GM21619 (cell line): ENCODE data around the gene CAPN12.

Source experiments
- ATAC-seq: cut with Tn5 transposase; IDR thresholded peaks from one replicate; pipeline ENCODE4 v1.9.1; 2021; ENCODE audit not compliant: unreplicated experiment

Gene CAPN12

DNA sequence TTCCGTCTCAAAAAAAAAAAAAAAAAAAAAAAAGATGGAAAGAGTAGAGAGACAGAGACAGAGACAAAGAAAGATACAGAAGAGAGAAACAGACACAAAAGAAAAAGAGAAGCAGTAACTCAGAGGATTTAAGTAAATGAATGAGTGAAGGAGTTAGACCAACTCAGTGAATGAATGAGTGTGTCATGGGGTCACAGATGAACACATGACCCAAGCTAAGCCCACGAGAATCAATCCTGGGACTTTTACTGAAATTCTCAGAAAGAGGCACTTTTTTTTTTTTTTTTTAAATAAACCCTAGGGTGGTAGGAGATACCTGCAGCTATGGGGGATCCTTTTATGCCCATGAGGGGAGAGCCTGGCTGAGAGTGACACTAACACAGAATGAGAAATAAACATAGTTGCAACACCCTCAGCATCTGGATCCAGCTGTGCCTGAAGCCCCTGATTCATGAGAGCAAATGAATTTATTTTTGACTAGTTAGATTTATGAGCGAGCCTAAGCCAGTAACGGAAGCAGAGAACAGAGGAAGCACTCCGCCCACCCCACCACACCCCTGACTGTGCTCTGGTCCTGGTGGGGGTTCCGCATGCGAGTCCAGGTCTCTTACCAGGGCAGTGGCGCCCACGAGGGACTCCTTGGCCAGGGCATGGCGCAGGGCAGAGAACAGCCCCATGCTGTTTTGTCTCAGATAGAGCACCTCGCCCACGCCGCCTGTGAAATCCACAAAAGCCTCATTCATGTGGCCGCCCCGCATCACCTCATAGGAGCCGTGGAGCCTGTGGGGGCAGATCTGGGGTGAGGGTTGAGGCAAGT, 4.6 kb downstream of the CAPN12 start:
- ATAC-seq, result no peak

- no peak for ATAC-seq
Observed at GRCh38 chr19:38737921-38738737, 6.1 kb downstream of the CAPN12 start.

GRCh38 chr19:38737281-38737865, 6.9 kb downstream of the CAPN12 start:
- ATAC-seq, result no peak

GRCh38 chr19:38736413-38737280, 7.6 kb downstream of the CAPN12 start:
- no peak for ATAC-seq

- no peak for ATAC-seq
Observed at GRCh38 chr19:38736036-38736412, 8.2 kb downstream of the CAPN12 start.

DNA sequence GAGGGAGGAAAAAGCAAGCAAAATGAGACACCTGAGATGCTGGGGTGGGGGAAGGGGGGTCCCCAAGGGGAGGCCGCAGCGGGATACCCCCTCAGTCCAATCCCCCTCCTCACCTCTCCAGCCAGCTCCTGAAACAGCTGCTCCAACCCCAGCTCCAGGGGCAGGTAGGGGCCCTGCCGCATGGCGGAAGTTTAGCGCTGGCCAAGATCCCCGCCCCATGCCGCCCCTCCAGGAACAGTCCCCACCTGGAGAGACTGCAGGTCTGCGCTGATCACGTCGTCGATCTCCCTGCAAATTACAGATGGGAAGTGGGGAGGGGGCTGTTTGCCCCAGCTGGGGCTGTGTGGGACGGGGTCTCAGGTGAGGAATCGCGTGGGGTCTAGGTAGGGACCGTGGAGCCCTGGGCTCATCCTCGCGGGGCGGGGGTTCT, 9.0 kb downstream of the CAPN12 start:
- ATAC-seq, result no peak

GRCh38 chr19:38734426-38735256, 9.6 kb downstream of the CAPN12 start:
- ATAC-seq, result no peak

- no peak for ATAC-seq
Observed at GRCh38 chr19:38734176-38734425, 10.2 kb downstream of the CAPN12 start.

DNA sequence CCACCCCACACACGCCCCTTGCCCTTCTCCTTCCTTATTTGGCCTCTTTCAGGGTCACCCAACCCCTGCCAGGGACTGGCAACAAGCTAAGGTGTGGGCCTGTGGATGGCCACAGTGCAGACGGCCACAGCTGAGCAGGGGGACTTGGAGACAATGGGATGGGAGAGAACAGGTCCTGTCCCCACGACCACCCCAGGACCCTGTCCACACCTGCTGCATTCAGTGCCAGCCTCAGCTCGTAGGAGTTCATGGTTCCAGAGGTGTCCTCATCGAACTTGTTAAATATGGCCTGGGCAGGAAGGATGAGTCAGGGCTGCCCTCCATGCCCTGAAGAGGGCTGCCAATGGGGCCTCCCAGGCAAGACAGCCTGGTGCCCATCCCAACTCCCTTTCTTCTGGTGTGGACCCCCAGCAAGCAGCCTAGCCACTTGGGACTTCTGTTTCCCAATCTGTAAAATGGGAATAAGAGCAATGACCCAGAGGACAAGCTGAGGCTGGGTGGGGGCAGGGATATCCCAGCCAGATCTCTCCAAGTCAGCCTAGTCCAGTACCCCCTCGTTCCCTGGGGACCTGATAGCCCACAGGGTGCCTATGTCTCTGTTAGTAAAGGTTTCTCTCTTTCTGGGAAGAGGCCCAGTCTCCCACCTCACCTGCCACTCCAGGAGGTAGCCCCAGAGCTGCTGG, 10.6 kb downstream of the CAPN12 start:
- ATAC-seq, result no peak

GRCh38 chr19:38733241-38733492, 11.1 kb downstream of the CAPN12 start:
- ATAC-seq, result no peak

- ATAC-seq, result no peak
Observed at GRCh38 chr19:38731654-38732301, 12.5 kb downstream of the CAPN12 start.

DNA sequence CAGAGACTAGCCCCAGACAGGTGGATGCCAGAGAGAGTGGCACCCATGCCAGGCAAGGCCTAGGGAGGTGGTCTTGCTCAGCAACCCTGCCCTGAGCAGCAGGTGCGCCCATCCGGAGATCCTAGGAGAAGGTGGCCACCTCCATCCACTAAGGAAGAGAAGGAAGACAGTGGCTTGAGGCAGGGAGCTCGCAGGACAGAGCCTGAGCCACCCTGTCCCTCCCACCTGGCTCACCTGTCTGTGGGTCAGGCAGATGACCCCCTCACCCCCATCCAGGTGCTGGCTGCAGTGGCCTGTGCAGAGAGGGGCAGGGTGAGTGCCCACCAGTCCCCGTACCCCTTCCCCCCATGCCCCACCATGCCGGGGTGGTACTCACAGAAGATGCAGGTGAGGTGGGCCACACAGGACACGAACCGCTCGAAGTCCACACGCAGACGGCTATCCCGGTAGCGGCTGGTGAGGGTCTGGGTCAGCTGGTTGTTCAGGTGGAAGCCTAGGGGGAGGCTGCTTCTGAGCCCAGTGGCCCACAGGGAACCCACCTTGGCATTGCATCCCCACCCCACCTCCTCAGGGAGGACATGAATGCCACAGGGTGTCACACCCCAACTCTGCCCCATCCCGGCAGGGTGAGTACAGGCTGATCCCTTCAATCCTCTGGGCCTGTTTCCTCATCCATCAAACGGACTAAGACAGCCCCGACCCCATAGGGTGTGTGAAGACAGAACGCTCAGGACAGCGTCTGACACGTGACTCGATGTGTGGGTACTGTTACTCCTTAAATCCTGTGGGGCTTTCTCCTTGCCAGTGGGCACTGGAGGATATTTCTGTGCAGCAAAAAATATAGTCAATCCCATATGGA, 13.3 kb downstream of the CAPN12 start:
- no peak for ATAC-seq

GRCh38 chr19:38730470-38730730, 13.9 kb downstream of the CAPN12 start:
- no peak for ATAC-seq

DNA sequence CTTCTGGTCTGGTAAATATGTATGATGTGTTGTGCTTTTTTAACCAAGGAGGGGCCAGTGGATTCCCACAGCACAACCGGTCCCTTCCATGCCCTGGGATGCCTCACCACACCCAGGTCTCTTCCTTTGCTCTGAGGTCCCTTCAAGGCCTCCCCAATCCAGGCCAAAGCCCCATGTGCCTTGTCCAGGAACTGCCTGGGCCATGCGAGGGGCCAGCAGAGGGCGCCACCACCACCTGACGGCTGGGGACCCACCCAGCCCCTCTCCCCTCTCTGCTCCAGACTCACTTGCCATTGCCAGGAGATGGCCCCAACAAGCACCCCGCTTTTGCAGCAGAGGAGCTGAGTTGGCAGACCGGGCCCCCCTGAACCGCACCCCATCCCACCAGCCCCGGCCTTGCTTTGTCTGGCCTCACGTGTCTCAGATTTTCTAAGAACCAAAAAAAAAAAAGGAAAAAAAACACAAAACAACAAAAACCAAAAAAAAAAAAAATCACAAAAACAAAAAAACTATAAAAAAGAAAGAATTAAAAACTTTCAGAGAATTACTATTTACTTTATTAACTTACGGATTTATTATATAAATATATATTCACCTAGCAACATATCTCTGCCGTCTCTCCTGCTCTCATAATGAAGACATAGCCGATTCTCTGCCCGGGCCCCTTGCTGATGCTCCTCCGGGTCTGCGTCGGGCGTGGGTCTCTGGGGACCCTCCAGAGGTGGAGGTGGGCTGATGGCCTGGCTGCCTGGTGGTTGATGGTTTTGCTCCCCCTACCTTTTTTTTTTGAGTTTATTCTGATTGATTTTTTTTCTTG, 14.4 kb downstream of the CAPN12 start:
- no peak for ATAC-seq

- ATAC-seq, result no peak
Observed at GRCh38 chr19:38728752-38729541, 15.3 kb downstream of the CAPN12 start.

- ATAC-seq, result no peak
Observed at GRCh38 chr19:38727868-38728660, 16.2 kb downstream of the CAPN12 start.
